ENCODE measurements around the gene SLC7A8. TPM values are rescaled to one million over a fixed set of nuclear protein-coding genes. Genes with fewer than 3 reads are reported as not detected.

SLC7A8 gene
- total RNA-seq, 1 donor from 2014 or later: 3.3 TPM

- TF ChIP-seq, protein P1, sequence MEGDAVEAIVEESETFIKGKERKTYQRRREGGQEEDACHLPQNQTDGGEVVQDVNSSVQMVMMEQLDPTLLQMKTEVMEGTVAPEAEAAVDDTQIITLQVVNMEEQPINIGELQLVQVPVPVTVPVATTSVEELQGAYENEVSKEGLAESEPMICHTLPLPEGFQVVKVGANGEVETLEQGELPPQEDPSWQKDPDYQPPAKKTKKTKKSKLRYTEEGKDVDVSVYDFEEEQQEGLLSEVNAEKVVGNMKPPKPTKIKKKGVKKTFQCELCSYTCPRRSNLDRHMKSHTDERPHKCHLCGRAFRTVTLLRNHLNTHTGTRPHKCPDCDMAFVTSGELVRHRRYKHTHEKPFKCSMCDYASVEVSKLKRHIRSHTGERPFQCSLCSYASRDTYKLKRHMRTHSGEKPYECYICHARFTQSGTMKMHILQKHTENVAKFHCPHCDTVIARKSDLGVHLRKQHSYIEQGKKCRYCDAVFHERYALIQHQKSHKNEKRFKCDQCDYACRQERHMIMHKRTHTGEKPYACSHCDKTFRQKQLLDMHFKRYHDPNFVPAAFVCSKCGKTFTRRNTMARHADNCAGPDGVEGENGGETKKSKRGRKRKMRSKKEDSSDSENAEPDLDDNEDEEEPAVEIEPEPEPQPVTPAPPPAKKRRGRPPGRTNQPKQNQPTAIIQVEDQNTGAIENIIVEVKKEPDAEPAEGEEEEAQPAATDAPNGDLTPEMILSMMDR (conservative IDR thresholded peaks at IDR 0.05; ENCODE audit: low read depth, low read length): no peak
- no peak for DNase-seq (ENCODE audit: low read depth)
- no peak overlapping the region for H3K4me3 ChIP-seq (ENCODE audit: low read depth, low read length)
Observed at GRCh38 chr14:23079716-23080115, 103.7 kb downstream of the SLC7A8 start.

- no peak overlapping the region for H3K4me3 ChIP-seq (ENCODE audit: low read depth, low read length)
- TF ChIP-seq, protein P1 (conservative IDR thresholded peaks at IDR 0.05; ENCODE audit: low read depth, low read length): peak; percentile 2
- DNase-seq (ENCODE audit: low read depth): peak; percentile 93
Observed at GRCh38 chr14:23078692-23079116, 104.8 kb downstream of the SLC7A8 start.

DNA sequence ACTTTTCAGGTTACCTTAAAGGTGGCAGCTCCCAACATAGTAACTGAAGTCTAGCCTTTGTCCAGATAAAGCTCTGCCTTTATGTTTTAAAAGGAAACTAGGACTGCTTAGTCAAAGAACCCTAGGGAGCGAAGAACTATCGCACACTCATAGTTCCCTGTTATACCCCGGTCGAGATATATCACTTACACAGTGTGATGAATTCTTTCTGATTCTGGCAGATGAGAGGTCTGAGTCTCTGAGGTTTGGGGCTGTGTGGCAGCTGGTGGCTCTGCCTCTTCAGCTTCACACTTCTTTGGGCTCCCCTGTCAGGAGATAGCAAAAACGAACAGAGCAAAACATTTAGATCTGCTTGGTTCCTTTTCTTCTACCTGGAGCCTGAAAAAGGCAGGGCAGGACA is 105.5 kb downstream of the SLC7A8 start:
- DNase-seq (ENCODE audit: low read depth): no peak
- H3K4me3 ChIP-seq (ENCODE audit: low read depth, low read length): no peak overlapping the region
- TF ChIP-seq, protein P1 (conservative IDR thresholded peaks at IDR 0.05; ENCODE audit: low read depth, low read length): no peak

DNA sequence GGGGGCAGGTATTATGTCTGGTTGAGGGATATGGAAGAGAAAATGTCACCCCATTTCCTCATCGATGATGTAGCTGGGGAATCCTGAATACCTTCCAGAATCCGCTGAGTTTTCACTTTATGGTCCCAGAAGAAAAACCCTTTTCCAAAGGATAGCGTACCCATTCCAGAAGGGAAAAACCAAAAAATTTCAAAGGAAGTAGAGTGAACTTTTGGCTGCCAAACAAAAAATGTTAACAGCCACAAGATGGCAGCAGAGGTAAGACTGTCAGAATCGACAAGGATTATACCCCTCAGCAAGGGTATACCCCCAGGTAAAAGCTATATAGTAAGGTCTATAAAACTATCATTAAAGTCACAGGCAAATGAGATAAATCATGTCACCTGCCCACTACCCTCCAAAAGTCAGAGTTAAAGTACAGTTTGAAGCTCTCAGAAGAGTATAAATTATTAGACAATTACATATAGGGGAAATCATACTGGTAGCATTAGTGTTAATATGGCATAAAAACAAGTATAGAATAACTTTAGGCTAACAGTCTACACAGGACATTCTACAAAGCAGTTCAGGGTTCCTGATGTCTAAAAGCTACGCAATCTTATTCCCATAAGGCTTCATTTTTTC is 106.6 kb downstream of the SLC7A8 start:
- no peak for DNase-seq (ENCODE audit: low read depth)
- TF ChIP-seq, protein P1 (conservative IDR thresholded peaks at IDR 0.05; ENCODE audit: low read depth, low read length): peak; percentile 74
- H3K4me3 ChIP-seq (ENCODE audit: low read depth, low read length): no peak overlapping the region

Other genes with a start within 250 kb of the SLC7A8 start
- gene HAUS4, start 226.6 kb downstream of the SLC7A8 start, total RNA-seq: 40.0 and 70.5 TPM in 2 replicates
- gene AJUBA, start 201.1 kb downstream of the SLC7A8 start, total RNA-seq: 63.2 and 105 TPM in 2 replicates
- gene C14orf93, start 173.5 kb downstream of the SLC7A8 start, total RNA-seq: 6.0 and 9.4 TPM in 2 replicates
- gene PSMB5, start 148.8 kb downstream of the SLC7A8 start, total RNA-seq: 388 and 413 TPM in 2 replicates
- not detected in 2 replicates for gene PSMB11, start 141.4 kb downstream of the SLC7A8 start, total RNA-seq
- gene CDH24, start 126.1 kb downstream of the SLC7A8 start, total RNA-seq: 11.1 and 17.7 TPM in 2 replicates
- gene ACIN1, start 88.5 kb downstream of the SLC7A8 start, total RNA-seq: 84.1 and 85.2 TPM in 2 replicates
- gene C14orf119, start 88.2 kb downstream of the SLC7A8 start, total RNA-seq: 27.3 and 53.8 TPM in 2 replicates
- not detected in 2 replicates for gene CIROP, start 78.7 kb downstream of the SLC7A8 start, total RNA-seq
- gene CEBPE, start 64.4 kb downstream of the SLC7A8 start, total RNA-seq: not detected in 2 replicates
- not detected in 2 replicates for gene RNF212B, start 54.3 kb upstream of the SLC7A8 start, total RNA-seq
- 10.4 and 11.6 TPM in 2 replicates for gene HOMEZ, start 102.5 kb upstream of the SLC7A8 start, total RNA-seq
- gene PPP1R3E, start 119.2 kb upstream of the SLC7A8 start, total RNA-seq: 1.5 and 1.6 TPM in 2 replicates
- 10.7 and 13.3 TPM in 2 replicates for gene BCL2L2, start 123.2 kb upstream of the SLC7A8 start, total RNA-seq
- 62.2 and 79.9 TPM in 2 replicates for gene PABPN1, start 137.8 kb upstream of the SLC7A8 start, total RNA-seq
- 4.3 and 7.3 TPM in 2 replicates for gene SLC22A17, start 169.2 kb upstream of the SLC7A8 start, total RNA-seq
- gene EFS, start 181.5 kb upstream of the SLC7A8 start, total RNA-seq: 5.0 and 15.2 TPM in 2 replicates
- gene IL25, start 189.1 kb upstream of the SLC7A8 start, total RNA-seq: not detected in 2 replicates
- not detected in 2 replicates for gene CMTM5, start 193.4 kb upstream of the SLC7A8 start, total RNA-seq
- gene MYH6, start 224.6 kb upstream of the SLC7A8 start, total RNA-seq: not detected in 2 replicates

All from epithelial cell of proximal tubule (primary cell).